Fibroblast of lung (primary cell): ENCODE measurements around the gene USP13.

ENCODE experiments used
- EZH2 ChIP-seq: IDR thresholded peaks from 2 replicates; pipeline ENCODE4 v1.5.1; 2012; ENCODE audit warnings: low read length, control low read depth, mild to moderate bottlenecking; ENCODE audit errors: missing control alignments
- TF ChIP-seq, protein P1 (sequence below), 2 donors: IDR thresholded peaks in 1 of 2; conservative IDR thresholded peaks in 1 of 2; 1 replicate in 1 of 2; 2 replicates in 1 of 2; pipeline ENCODE4 v1.5.1; 2011 to 2012; ENCODE audit warnings: low read length in 2 of 2, control low read depth in 1 of 2, inconsistent platforms in 1 of 2, low read depth in 1 of 2, mild to moderate bottlenecking in 1 of 2

DNA sequence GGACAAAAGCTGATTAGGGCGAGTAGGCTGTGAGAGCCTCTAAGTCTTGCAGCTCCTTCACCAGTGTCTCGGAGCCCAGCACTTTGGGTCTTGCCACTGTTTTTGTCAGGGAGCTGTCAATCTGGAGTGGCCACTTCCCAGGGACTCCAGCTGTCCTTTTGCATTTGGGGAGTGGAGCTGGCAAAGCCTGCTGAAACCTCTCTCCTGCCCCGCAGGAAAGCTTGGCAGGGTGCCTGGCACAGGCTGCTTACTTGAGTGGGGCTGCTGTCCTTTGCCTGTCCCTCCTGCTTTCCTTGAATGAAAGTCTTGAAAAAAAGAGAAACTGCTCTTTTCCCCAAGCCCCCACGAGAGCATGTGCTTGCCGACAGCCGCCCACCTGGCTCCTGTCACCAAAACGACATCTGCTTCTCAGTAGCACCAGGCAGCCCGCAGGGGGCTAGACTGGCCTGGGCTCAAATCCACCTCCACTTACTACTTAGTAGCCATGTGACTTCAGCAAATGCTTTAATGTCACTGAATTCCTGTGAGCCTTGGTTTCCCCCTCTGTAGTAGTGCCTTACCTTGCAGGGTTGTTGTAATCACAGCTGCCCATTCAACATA is 13.7 kb downstream of the USP13 start:
- TF ChIP-seq, protein P1, sequence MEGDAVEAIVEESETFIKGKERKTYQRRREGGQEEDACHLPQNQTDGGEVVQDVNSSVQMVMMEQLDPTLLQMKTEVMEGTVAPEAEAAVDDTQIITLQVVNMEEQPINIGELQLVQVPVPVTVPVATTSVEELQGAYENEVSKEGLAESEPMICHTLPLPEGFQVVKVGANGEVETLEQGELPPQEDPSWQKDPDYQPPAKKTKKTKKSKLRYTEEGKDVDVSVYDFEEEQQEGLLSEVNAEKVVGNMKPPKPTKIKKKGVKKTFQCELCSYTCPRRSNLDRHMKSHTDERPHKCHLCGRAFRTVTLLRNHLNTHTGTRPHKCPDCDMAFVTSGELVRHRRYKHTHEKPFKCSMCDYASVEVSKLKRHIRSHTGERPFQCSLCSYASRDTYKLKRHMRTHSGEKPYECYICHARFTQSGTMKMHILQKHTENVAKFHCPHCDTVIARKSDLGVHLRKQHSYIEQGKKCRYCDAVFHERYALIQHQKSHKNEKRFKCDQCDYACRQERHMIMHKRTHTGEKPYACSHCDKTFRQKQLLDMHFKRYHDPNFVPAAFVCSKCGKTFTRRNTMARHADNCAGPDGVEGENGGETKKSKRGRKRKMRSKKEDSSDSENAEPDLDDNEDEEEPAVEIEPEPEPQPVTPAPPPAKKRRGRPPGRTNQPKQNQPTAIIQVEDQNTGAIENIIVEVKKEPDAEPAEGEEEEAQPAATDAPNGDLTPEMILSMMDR (conservative IDR thresholded peaks at IDR 0.05 in 1 of 2, IDR thresholded peaks at IDR 0.05 in 1 of 2; ENCODE audit: low read depth in 1 of 2, low read length in 2 of 2) = peak in 1 of 2 donors; percentile 3
- TF ChIP-seq EZH2 = no peak
